NCI-H446 treated with DMSO at 0.1 percent for 48 hours (cell line): ENCODE data around the gene SH2D3A.
"Not testable (repeated sequence)": the region's sequence is repeated elsewhere in the genome, so short reads cannot be mapped to it uniquely, and the experiment has no call there.

ENCODE experiments used
- DNase-seq: peaks from one replicate; lab custom pipeline; 2025; lab: John Stamatoyannopoulos, UW

The SH2D3A gene

GRCh38 chr19:6788896-6789295 is 21.7 kb upstream of the SH2D3A start:
- no peak for DNase-seq

GRCh38 chr19:6787393-6787792 is 20.2 kb upstream of the SH2D3A start:
- DNase-seq, result no peak

- DNase-seq, result no peak
Observed at GRCh38 chr19:6779206-6779605, 12.0 kb upstream of the SH2D3A start.

- no peak for DNase-seq
Observed at GRCh38 chr19:6778386-6778785, 11.2 kb upstream of the SH2D3A start.

GRCh38 chr19:6777434-6777833 is 10.2 kb upstream of the SH2D3A start:
- DNase-seq, result no peak

GRCh38 chr19:6776999-6777398 is 9.8 kb upstream of the SH2D3A start:
- DNase-seq, result no peak

- not testable (repeated sequence) for DNase-seq
Observed at GRCh38 chr19:6776045-6776444, 8.8 kb upstream of the SH2D3A start.

- DNase-seq, result peak; percentile 33
Observed at GRCh38 chr19:6774821-6775707, 7.8 kb upstream of the SH2D3A start.

GRCh38 chr19:6773323-6773931 is 6.2 kb upstream of the SH2D3A start:
- no peak for DNase-seq

GRCh38 chr19:6772866-6773322 is 5.7 kb upstream of the SH2D3A start:
- no peak for DNase-seq

GRCh38 chr19:6772028-6772865 is 5.0 kb upstream of the SH2D3A start, which contains the start of gene VAV1:
VAV1 (plus strand) TSS chr19:6772708; CDS start chr19:6772808, 100 bp downstream.
- DNase-seq, result no peak

GRCh38 chr19:6771648-6772027 is 4.4 kb upstream of the SH2D3A start:
- not testable (repeated sequence) for DNase-seq

- DNase-seq, result no peak
Observed at GRCh38 chr19:6769006-6769619, 1.9 kb upstream of the SH2D3A start.

- DNase-seq, result no peak
Observed at GRCh38 chr19:6768236-6768785, 1.1 kb upstream of the SH2D3A start.

GRCh38 chr19:6767081-6767356 is 216 bp downstream of the SH2D3A start:
- no peak for DNase-seq

GRCh38 chr19:6766357-6767080 is 716 bp downstream of the SH2D3A start:
- DNase-seq, result no peak

GRCh38 chr19:6765738-6766356 is 1.4 kb downstream of the SH2D3A start:
- DNase-seq, result no peak

GRCh38 chr19:6762253-6762797 is 4.9 kb downstream of the SH2D3A start:
- DNase-seq, result not testable (repeated sequence)

- DNase-seq, result no peak
Observed at GRCh38 chr19:6761053-6761676, 6.1 kb downstream of the SH2D3A start.

- DNase-seq, result no peak
Observed at GRCh38 chr19:6760606-6761005, 6.6 kb downstream of the SH2D3A start.
